HFFc6 (cell line): ENCODE results near the gene MARVELD1. TPM values are rescaled to one million over a fixed set of nuclear protein-coding genes. Genes with fewer than 3 reads are reported as not detected.

Experiments
- DNase-seq: peaks from one replicate; pipeline ENCODE4 v3.0.0-alpha.2; 2018
- H3K27ac Mint-ChIP-seq: 2 replicates; pipeline ENCODE4 v1.8.0; 2020; ENCODE audit warnings: mild to moderate bottlenecking, mixed read lengths
- H3K27me3 Mint-ChIP-seq: 2 replicates; pipeline ENCODE4 v1.8.0; 2021; ENCODE audit warnings: mild to moderate bottlenecking, moderate library complexity, mixed read lengths; ENCODE audit not compliant: insufficient read depth
- H3K36me3 Mint-ChIP-seq: 2 replicates; pipeline ENCODE4 v1.8.0; 2021; ENCODE audit warnings: low read depth, mixed read lengths
- H3K4me1 Mint-ChIP-seq: 2 replicates; pipeline ENCODE4 v1.8.0; 2020; ENCODE audit warnings: low read depth, mixed read lengths
- H3K4me3 Mint-ChIP-seq: 2 replicates; pipeline ENCODE4 v1.8.0; 2020; ENCODE audit warnings: mild to moderate bottlenecking, moderate library complexity, mixed read lengths
- H3K9me3 Mint-ChIP-seq: 2 replicates; pipeline ENCODE4 v1.8.0; 2020; ENCODE audit warnings: mild to moderate bottlenecking, mixed read lengths
- long read RNA-seq: library from polyadenylated mRNA; unstranded; transcript quantifications from one replicate; pipeline ENCODE4 v2.0.0, GENCODE V29; 2019
- total RNA-seq, 6 experiments: library from RNA; stranded (reverse); fragmentation: NEBNext Ultra II Directional; extraction: Animal tissue kit (Norgen Biotek cat#: 25700); gene quantifications; 2 replicates in 1 of 6; 3 replicates in 5 of 6; pipeline ENCODE4 v1.2.3, GENCODE V29; 2021
- TF ChIP-seq, protein P1 (sequence below): fragments of 200-600 bp; sonication (generic); IDR thresholded peaks from 2 replicates; pipeline ENCODE4 v1.5.0; 2021; ENCODE audit warnings: antibody characterized with exemption, mild to moderate bottlenecking

Gene MARVELD1
- total RNA-seq: 10 to 100 TPM; 76.7 to 94.7 (median 80.9) TPM
- long read RNA-seq, transcript MARVELD1-201 (2 exons, 3,221 nt): major isoform, 9 of 29 reads
- long read RNA-seq, partial matches to known transcripts: 3 of 29 reads
- long read RNA-seq, other reads (novel, unspliced or antisense): 17 of 29 reads

GRCh38 chr10:97713339-97713825, at the start of gene MARVELD1:
Gene MARVELD1 (plus strand): TSS chr10:97713730. CDS start chr10:97713877, 147 bp downstream.
- H3K27me3 Mint-ChIP-seq: peaks cover 2% of the 10 kb centered on the region
- H3K27ac Mint-ChIP-seq: peak within 1 kb of the TSS; percentile 97
- TF ChIP-seq, protein P1, sequence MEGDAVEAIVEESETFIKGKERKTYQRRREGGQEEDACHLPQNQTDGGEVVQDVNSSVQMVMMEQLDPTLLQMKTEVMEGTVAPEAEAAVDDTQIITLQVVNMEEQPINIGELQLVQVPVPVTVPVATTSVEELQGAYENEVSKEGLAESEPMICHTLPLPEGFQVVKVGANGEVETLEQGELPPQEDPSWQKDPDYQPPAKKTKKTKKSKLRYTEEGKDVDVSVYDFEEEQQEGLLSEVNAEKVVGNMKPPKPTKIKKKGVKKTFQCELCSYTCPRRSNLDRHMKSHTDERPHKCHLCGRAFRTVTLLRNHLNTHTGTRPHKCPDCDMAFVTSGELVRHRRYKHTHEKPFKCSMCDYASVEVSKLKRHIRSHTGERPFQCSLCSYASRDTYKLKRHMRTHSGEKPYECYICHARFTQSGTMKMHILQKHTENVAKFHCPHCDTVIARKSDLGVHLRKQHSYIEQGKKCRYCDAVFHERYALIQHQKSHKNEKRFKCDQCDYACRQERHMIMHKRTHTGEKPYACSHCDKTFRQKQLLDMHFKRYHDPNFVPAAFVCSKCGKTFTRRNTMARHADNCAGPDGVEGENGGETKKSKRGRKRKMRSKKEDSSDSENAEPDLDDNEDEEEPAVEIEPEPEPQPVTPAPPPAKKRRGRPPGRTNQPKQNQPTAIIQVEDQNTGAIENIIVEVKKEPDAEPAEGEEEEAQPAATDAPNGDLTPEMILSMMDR: no peak
- DNase-seq: peak; percentile 57
- no peaks in the 10 kb centered on the region for H3K9me3 Mint-ChIP-seq
- peak within 1 kb of the TSS; percentile 96 for H3K4me3 Mint-ChIP-seq
- H3K4me1 Mint-ChIP-seq: peaks cover 69% of the 10 kb centered on the region
- peaks cover 27% of the 10 kb centered on the region for H3K36me3 Mint-ChIP-seq

DNA sequence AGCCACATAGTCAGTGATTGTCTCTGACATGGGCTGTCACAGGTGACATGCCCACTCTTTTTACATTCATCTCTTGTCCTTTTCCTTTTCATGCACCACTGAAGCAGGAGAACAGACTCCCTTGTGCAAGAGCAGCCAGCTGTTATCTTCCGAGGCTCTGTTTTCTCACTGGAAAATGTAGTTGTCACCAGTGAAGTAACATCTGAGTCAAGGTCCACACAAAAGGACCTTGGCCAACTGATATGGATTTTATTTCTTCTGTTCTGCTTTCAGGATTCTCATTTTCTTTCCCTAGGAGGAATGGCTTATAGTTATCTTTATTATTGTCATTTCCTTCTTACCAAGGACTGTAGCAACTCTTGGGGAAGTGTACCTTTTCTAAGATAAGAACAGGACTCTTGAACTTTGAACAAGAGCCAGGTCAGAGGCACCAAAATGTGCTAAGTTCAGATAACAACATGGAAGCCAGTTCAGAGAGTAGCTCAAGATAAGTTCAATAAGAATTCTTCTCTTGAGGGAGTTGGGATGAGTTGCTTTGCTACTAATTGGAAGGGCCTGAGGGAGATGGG, 49.2 kb upstream of the MARVELD1 start:
- TF ChIP-seq, protein P1: no peak
- peaks cover 5% of the 10 kb centered on the region for H3K4me1 Mint-ChIP-seq
- DNase-seq: no peak
- peaks cover 29% of the 10 kb centered on the region for H3K36me3 Mint-ChIP-seq
- no peak overlapping the region for H3K27ac Mint-ChIP-seq
- H3K9me3 Mint-ChIP-seq: no peaks in the 10 kb centered on the region
- peaks cover 2% of the 10 kb centered on the region for H3K27me3 Mint-ChIP-seq
- H3K4me3 Mint-ChIP-seq: no peak overlapping the region

DNA sequence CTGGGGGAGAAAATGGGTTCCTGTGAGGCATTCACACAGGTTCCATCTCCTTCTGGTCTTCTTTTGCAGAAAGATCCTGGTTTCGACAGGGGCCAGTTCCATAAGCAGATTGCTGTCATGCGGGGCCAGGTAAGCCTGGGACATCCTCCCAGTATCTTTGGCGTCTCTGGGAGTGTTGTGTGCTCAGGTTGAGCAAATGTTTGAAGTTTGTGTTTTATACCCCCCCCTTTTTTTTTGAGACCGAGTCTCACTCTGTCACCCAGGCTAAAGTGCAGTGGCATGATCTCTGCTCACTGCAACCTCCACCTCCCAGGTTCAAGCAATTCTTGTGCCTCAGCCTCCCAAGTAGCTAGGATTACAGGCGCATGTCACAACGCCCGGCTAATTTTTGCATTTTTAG, 46.5 kb upstream of the MARVELD1 start:
- Mint-ChIP-seq H3K27ac (no peak overlapping the region), H3K4me3 (no peak overlapping the region), H3K36me3 (peaks cover 28% of the 10 kb centered on the region), H3K9me3 (no peaks in the 10 kb centered on the region), H3K27me3 (peaks cover 1% of the 10 kb centered on the region), H3K4me1 (no peaks in the 10 kb centered on the region)
- DNase-seq: no peak
- TF ChIP-seq, protein P1: no peak

- TF ChIP-seq, protein P1: no peak
- Mint-ChIP-seq H3K27me3 (peaks cover 1% of the 10 kb centered on the region), H3K4me1 (no peaks in the 10 kb centered on the region), H3K4me3 (no peak overlapping the region), H3K9me3 (no peaks in the 10 kb centered on the region), H3K27ac (no peak overlapping the region), H3K36me3 (peaks cover 27% of the 10 kb centered on the region)
- no peak for DNase-seq
Observed at GRCh38 chr10:97667463-97667862, 46.1 kb upstream of the MARVELD1 start.

GRCh38 chr10:97669571-97669970, 44.0 kb upstream of the MARVELD1 start:
- Mint-ChIP-seq H3K27me3 (peaks cover 14% of the 10 kb centered on the region), H3K4me3 (no peak overlapping the region), H3K36me3 (peaks cover 29% of the 10 kb centered on the region), H3K4me1 (peaks cover 15% of the 10 kb centered on the region), H3K9me3 (no peaks in the 10 kb centered on the region), H3K27ac (no peak overlapping the region)
- TF ChIP-seq, protein P1: no peak
- DNase-seq: no peak
